Fibroblast of peridontal ligament (primary cell): ENCODE measurements around the gene TP53I11.

Source experiments
- DNase-seq: peaks from one replicate; pipeline ENCODE4 v3.0.0-alpha.2; 2010; ENCODE audit errors: extremely low read depth

TP53I11 gene

GRCh38 chr11:44940404-44940803 is 10.3 kb downstream of the TP53I11 start:
- no peak for DNase-seq

GRCh38 chr11:44939673-44940395 is 10.8 kb downstream of the TP53I11 start:
- DNase-seq: no peak

- no peak for DNase-seq
Measured at GRCh38 chr11:44938066-44938691, 12.5 kb downstream of the TP53I11 start.

- no peak for DNase-seq
Measured at GRCh38 chr11:44936951-44937543, 13.6 kb downstream of the TP53I11 start.

- DNase-seq: peak; percentile 81
Measured at GRCh38 chr11:44936525-44936924, 14.2 kb downstream of the TP53I11 start.

GRCh38 chr11:44934735-44935250 is 15.9 kb downstream of the TP53I11 start:
- DNase-seq: no peak

- no peak for DNase-seq
Measured at GRCh38 chr11:44934110-44934509, 16.6 kb downstream of the TP53I11 start.

GRCh38 chr11:44931466-44931865 is 19.2 kb downstream of the TP53I11 start:
- DNase-seq: no peak

GRCh38 chr11:44930588-44931302 is 19.9 kb downstream of the TP53I11 start:
- DNase-seq: no peak

- no peak for DNase-seq
Measured at GRCh38 chr11:44928816-44929215, 21.9 kb downstream of the TP53I11 start.

GRCh38 chr11:44928144-44928543 is 22.5 kb downstream of the TP53I11 start:
- DNase-seq: no peak

GRCh38 chr11:44927174-44927661 is 23.5 kb downstream of the TP53I11 start:
- peak; percentile 56 for DNase-seq

GRCh38 chr11:44926036-44926435 is 24.6 kb downstream of the TP53I11 start:
- DNase-seq: no peak

GRCh38 chr11:44923806-44924205 is 26.9 kb downstream of the TP53I11 start:
- no peak for DNase-seq

- no peak for DNase-seq
Measured at GRCh38 chr11:44923115-44923514, 27.6 kb downstream of the TP53I11 start.

- DNase-seq: no peak
Measured at GRCh38 chr11:44920451-44920850, 30.2 kb downstream of the TP53I11 start.

- no peak for DNase-seq
Measured at GRCh38 chr11:44917741-44918140, 32.9 kb downstream of the TP53I11 start.

- DNase-seq: no peak
Measured at GRCh38 chr11:44916801-44917385, 33.8 kb downstream of the TP53I11 start.

- DNase-seq: no peak
Measured at GRCh38 chr11:44916331-44916730, 34.4 kb downstream of the TP53I11 start.

- DNase-seq: no peak
Measured at GRCh38 chr11:44915621-44916020, 35.1 kb downstream of the TP53I11 start.

- DNase-seq: no peak
Measured at GRCh38 chr11:44915004-44915403, 35.7 kb downstream of the TP53I11 start.

GRCh38 chr11:44914105-44914504 is 36.6 kb downstream of the TP53I11 start:
- no peak for DNase-seq
